Esophagus muscularis mucosa (tissue), 4 donors: ENCODE measurements around the gene BAX. TPM values are rescaled to one million over a fixed set of nuclear protein-coding genes. Genes with fewer than 3 reads are reported as not detected.

Experiments
- DNase-seq: peaks from one replicate; pipeline ENCODE4 v3.0.0-alpha.2; 2017; ENCODE audit errors: extremely low spot score
- H3K27ac ChIP-seq, 4 donors: fragments of 200-600 bp; sonication (generic); replicated peaks in 1 of 4; 1 replicate in 3 of 4; 2 replicates in 1 of 4; pipeline ENCODE4 v1.5.1; 2016 to 2019; ENCODE audit warnings: mild to moderate bottlenecking in 1 of 4
- H3K27me3 ChIP-seq, 4 donors: fragments of 200-600 bp; sonication (generic); one replicate each; pipeline versions ENCODE4 v1.5.1 to v1.6.0; 2016 to 2019
- H3K36me3 ChIP-seq, 4 donors: fragments of 200-600 bp; sonication (generic); one replicate each; pipeline ENCODE4 v1.5.1; 2016 to 2019
- H3K4me1 ChIP-seq, 4 donors: fragments of 200-600 bp; sonication (generic); one replicate each; pipeline ENCODE4 v1.5.1; 2016 to 2019
- H3K4me3 ChIP-seq, 4 donors: fragments of 200-600 bp; sonication (generic); 1 replicate in 2 of 4; 2 replicates in 2 of 4; pipeline ENCODE4 v1.5.1; 2016 to 2019; ENCODE audit warnings: mild to moderate bottlenecking in 4 of 4, moderate library complexity in 1 of 4
- H3K9me3 ChIP-seq, 4 donors: fragments of 200-600 bp; sonication (generic); 1 replicate in 3 of 4; 2 replicates in 1 of 4; pipeline ENCODE4 v1.5.1; 2016 to 2019
- CTCF ChIP-seq, 3 experiments: fragments of 200-600 bp in 2 of 3; fragments of 450-650 bp in 1 of 3; sonication (generic) in 2 of 3; IDR thresholded peaks; one replicate each; pipeline ENCODE4 v1.5.1; 2017 to 2019; ENCODE audit warnings: antibody characterized with exemption in 3 of 3, mild to moderate bottlenecking in 2 of 3, moderate library complexity in 1 of 3
- EP300 ChIP-seq: sonication (generic); formaldehyde crosslinking; IDR thresholded peaks from one replicate; pipeline ENCODE4 v1.6.1; 2017; ENCODE audit warnings: antibody characterized with exemption
- POLR2A ChIP-seq: fragments of 450-650 bp; IDR thresholded peaks from one replicate; pipeline ENCODE4 v1.6.1; 2017; ENCODE audit warnings: antibody characterized with exemption, moderate library complexity, mild to moderate bottlenecking, low read depth
- POLR2AphosphoS5 ChIP-seq, 2 donors: sonication (generic); formaldehyde crosslinking; IDR thresholded peaks; one replicate each; pipeline ENCODE4 v1.6.1; 2017; ENCODE audit warnings: antibody characterized with exemption in 2 of 2
- WGBS: methylation state at CpG from one replicate; pipeline ENCODE4 v1.1.5; 2018; 5-methylcytosine and 5-hydroxymethylcytosine counted together
- intact Hi-C: fragments of 100-400 bp; cut with DNase I; formaldehyde crosslinking; loops from one replicate; pipeline ENCODE4 v1.15.1; 2023
- total RNA-seq, 4 donors: library from RNA; depleted of rRNA; stranded (reverse); fragments of >200 nt; gene quantifications; one replicate each; pipeline versions ENCODE4 v1.1.0 to v1.2.1, GENCODE V29; 2016

The BAX gene
- total RNA-seq, 4 donors from 2014 or later, result 39.0 to 50.4 (median 42.3) TPM

- intact Hi-C loops, result no loop called here
- Histone ChIP-seq H3K4me1 (no peaks in the 10 kb centered on the region), H3K9me3 (no peaks in the 10 kb centered on the region), H3K4me3 (no peak overlapping the region), H3K36me3 (no peaks in the 10 kb centered on the region), H3K27me3 (no peaks in the 10 kb centered on the region), H3K27ac (no peak overlapping the region)
- no peak for DNase-seq
- no CpG with 5 or more reads among the region's 9 CpGs for WGBS
- TF ChIP-seq POLR2AphosphoS5 (IDR thresholded peaks at IDR 0.05), result no peak
- no peak for TF ChIP-seq EP300
- TF ChIP-seq POLR2A, result no peak
- no peak for TF ChIP-seq CTCF (IDR thresholded peaks at IDR 0.05)
Measured at GRCh38 chr19:48946463-48947257, 8.0 kb upstream of the BAX start.

- TF ChIP-seq CTCF (IDR thresholded peaks at IDR 0.05) (no peak), POLR2A (no peak), EP300 (no peak), POLR2AphosphoS5 (IDR thresholded peaks at IDR 0.05) (no peak)
- H3K4me3 ChIP-seq, result no peak overlapping the region
- WGBS, result 97% methylated on average over 3 of the region's 3 CpGs
Measured at GRCh38 chr19:48947258-48947542, 7.5 kb upstream of the BAX start.

GRCh38 chr19:48950159-48950558 is 4.5 kb upstream of the BAX start:
- H3K36me3 ChIP-seq, result no peaks in the 10 kb centered on the region
- no peak overlapping the region for H3K4me3 ChIP-seq
- DNase-seq, result no peak
- H3K27ac ChIP-seq, result no peak overlapping the region
- H3K4me1 ChIP-seq, result peaks cover 5 to 11% (median 9%) of the 10 kb centered on the region in 4 donors
- no peaks in the 10 kb centered on the region for H3K9me3 ChIP-seq
- WGBS, result 79% methylated on average over 3 of the region's 3 CpGs
- intact Hi-C loops, result no loop called here
- no peak for TF ChIP-seq EP300
- TF ChIP-seq CTCF (IDR thresholded peaks at IDR 0.05), result no peak
- no peak for TF ChIP-seq POLR2AphosphoS5 (IDR thresholded peaks at IDR 0.05)
- TF ChIP-seq POLR2A, result no peak
- H3K27me3 ChIP-seq, result no peaks in the 10 kb centered on the region

More at GRCh38 chr19:48947258-48947542, 7.5 kb upstream of the BAX start:
- no peak for DNase-seq
- H3K27ac ChIP-seq, result no peak overlapping the region
- intact Hi-C loops, result no loop called here
- no peaks in the 10 kb centered on the region for H3K36me3 ChIP-seq
- H3K4me1 ChIP-seq, result no peaks in the 10 kb centered on the region
- H3K27me3 ChIP-seq, result no peaks in the 10 kb centered on the region
- H3K9me3 ChIP-seq, result no peaks in the 10 kb centered on the region

- no peak for TF ChIP-seq POLR2A
- no peak for TF ChIP-seq EP300
- TF ChIP-seq POLR2AphosphoS5 (IDR thresholded peaks at IDR 0.05), result no peak
- no peak for TF ChIP-seq CTCF (IDR thresholded peaks at IDR 0.05)
- Histone ChIP-seq H3K27ac (no peak overlapping the region), H3K9me3 (no peaks in the 10 kb centered on the region), H3K4me1 (peaks cover 13 to 20% (median 17%) of the 10 kb centered on the region in 4 donors), H3K36me3 (peaks cover 0 to 3% (median 0%) of the 10 kb centered on the region in 4 donors), H3K27me3 (no peaks in the 10 kb centered on the region), H3K4me3 (no peak overlapping the region)
- no peak for DNase-seq
- WGBS, result 55% methylated on average over 9 of the region's 9 CpGs
- intact Hi-C loops, result no loop called here
Measured at GRCh38 chr19:48950830-48951519, 3.7 kb upstream of the BAX start.
